HEK293 (cell line): ENCODE data around the gene MXRA5.
"Not testable (repeated sequence)": the region's sequence is repeated elsewhere in the genome, so short reads cannot be mapped to it uniquely, and the experiment has no call there.

Experiments
- CTCF ChIA-PET: fragments of 350-600 bp; formaldehyde crosslinking; extraction: SDS; loops from one replicate; lab custom pipeline; 2021; ENCODE audit warnings: antibody characterized with exemption; lab: Yijun Ruan, JAX
- POLR2A ChIA-PET: fragments of 300-600 bp; formaldehyde crosslinking; extraction: SDS; loops from one replicate; lab custom pipeline; 2020; ENCODE audit warnings: antibody characterized with exemption, inconsistent platforms; lab: Yijun Ruan, JAX
- H3K27ac ChIP-seq: fragments of 200-500 bp; sonication (Bioruptor generic); 2 replicates; pipeline ENCODE4 v1.5.1; 2014; ENCODE audit warnings: low read depth, low read length, control low read depth, inconsistent platforms; ENCODE audit errors: extremely low read depth
- H3K36me3 ChIP-seq, 2 experiments: fragments of 200-500 bp in 1 of 2; sonication (Bioruptor generic) in 1 of 2; 1 replicate in 1 of 2; 2 replicates in 1 of 2; pipeline ENCODE4 v1.5.1; 2014 to 2017; ENCODE audit warnings: inconsistent platforms in 2 of 2, low read length in 2 of 2; ENCODE audit not compliant: control insufficient read depth in 2 of 2, insufficient read depth in 1 of 2
- H3K4me1 ChIP-seq: fragments of 200-500 bp; sonication (Bioruptor generic); 2 replicates; pipeline ENCODE4 v1.5.1; 2014; ENCODE audit warnings: mild to moderate bottlenecking, low read length, inconsistent platforms; ENCODE audit not compliant: control insufficient read depth, insufficient read depth
- H3K4me3 ChIP-seq: 2 replicates; pipeline ENCODE4 v1.5.1; 2011; ENCODE audit warnings: low read depth, mild to moderate bottlenecking, control low read depth, low read length, moderate library complexity
- H3K9me3 ChIP-seq: fragments of 200-500 bp; sonication (Bioruptor generic); 2 replicates; pipeline ENCODE4 v1.5.1; 2014; ENCODE audit warnings: low read depth, low read length, inconsistent platforms; ENCODE audit not compliant: control insufficient read depth, insufficient read depth
- YY1 ChIP-seq: fragments of 450-650 bp; formaldehyde crosslinking; IDR thresholded peaks from 2 replicates; pipeline ENCODE4 v1.5.1; 2018; ENCODE audit warnings: missing biosample characterization, missing genetic modification characterization
- ZFP69B ChIP-seq: fragments of 450-650 bp; formaldehyde crosslinking; IDR thresholded peaks from 2 replicates; pipeline ENCODE4 v1.5.1; 2016; ENCODE audit warnings: missing biosample characterization, missing genetic modification characterization
- ZNF10 ChIP-seq: fragments of 450-650 bp; formaldehyde crosslinking; IDR thresholded peaks from 2 replicates; pipeline ENCODE4 v1.5.1; 2017; ENCODE audit warnings: missing biosample characterization, missing genetic modification characterization
- ZNF155 ChIP-seq: fragments of 450-650 bp; formaldehyde crosslinking; IDR thresholded peaks from 2 replicates; pipeline ENCODE4 v1.5.1; 2016; ENCODE audit warnings: missing biosample characterization, missing genetic modification characterization
- ZNF169 ChIP-seq: fragments of 450-650 bp; formaldehyde crosslinking; IDR thresholded peaks from 2 replicates; pipeline ENCODE4 v1.5.1; 2016; ENCODE audit warnings: missing biosample characterization, missing genetic modification characterization
- ZNF223 ChIP-seq: fragments of 450-650 bp; formaldehyde crosslinking; IDR thresholded peaks from 2 replicates; pipeline ENCODE4 v1.5.1; 2016; ENCODE audit warnings: missing biosample characterization, missing genetic modification characterization
- ZNF416 ChIP-seq: fragments of 450-650 bp; formaldehyde crosslinking; IDR thresholded peaks from 2 replicates; pipeline ENCODE4 v1.5.1; 2016; ENCODE audit warnings: missing biosample characterization, missing genetic modification characterization
- ZNF426 ChIP-seq: fragments of 450-650 bp; formaldehyde crosslinking; IDR thresholded peaks from 2 replicates; pipeline ENCODE4 v1.5.1; 2017; ENCODE audit warnings: missing biosample characterization, missing genetic modification characterization, mild to moderate bottlenecking, inconsistent platforms, moderate library complexity
- ZNF514 ChIP-seq: fragments of 450-650 bp; formaldehyde crosslinking; IDR thresholded peaks from 2 replicates; pipeline ENCODE4 v1.5.1; 2016; ENCODE audit warnings: missing biosample characterization, missing genetic modification characterization
- ZNF518A ChIP-seq: fragments of 450-650 bp; formaldehyde crosslinking; conservative IDR thresholded peaks from 2 replicates; pipeline ENCODE4 v1.5.1; 2016; ENCODE audit warnings: low read depth, missing biosample characterization, missing genetic modification characterization
- ZNF654 ChIP-seq: fragments of 450-650 bp; formaldehyde crosslinking; IDR thresholded peaks from 2 replicates; pipeline ENCODE4 v1.5.1; 2016; ENCODE audit warnings: low read depth, missing biosample characterization, missing genetic modification characterization
- ZNF670 ChIP-seq: fragments of 450-650 bp; formaldehyde crosslinking; IDR thresholded peaks from 2 replicates; pipeline ENCODE4 v1.5.1; 2016; ENCODE audit warnings: missing biosample characterization, missing genetic modification characterization, low read depth
- ZNF701 ChIP-seq: fragments of 450-650 bp; formaldehyde crosslinking; IDR thresholded peaks from 2 replicates; pipeline ENCODE4 v1.5.1; 2016; ENCODE audit warnings: missing biosample characterization, missing genetic modification characterization
- ZNF785 ChIP-seq: fragments of 450-650 bp; formaldehyde crosslinking; IDR thresholded peaks from 2 replicates; pipeline ENCODE4 v1.5.1; 2016; ENCODE audit warnings: missing biosample characterization, missing genetic modification characterization
- ZNF830 ChIP-seq: fragments of 450-650 bp; IDR thresholded peaks from 2 replicates; pipeline ENCODE4 v1.5.0; 2018; ENCODE audit warnings: missing biosample characterization, missing genetic modification characterization, low read depth, mild to moderate bottlenecking, moderate library complexity
- ZSCAN23 ChIP-seq: fragments of 450-650 bp; formaldehyde crosslinking; IDR thresholded peaks from 2 replicates; pipeline ENCODE4 v1.5.1; 2016; ENCODE audit warnings: missing biosample characterization, missing genetic modification characterization
- TF ChIP-seq, protein P1 (sequence below): fragments of 450-650 bp; formaldehyde crosslinking; conservative IDR thresholded peaks from 2 replicates; pipeline ENCODE4 v1.5.1; 2016; ENCODE audit warnings: low read depth, missing biosample characterization, missing genetic modification characterization
- TF ChIP-seq, protein P2 (sequence below): fragments of 450-650 bp; formaldehyde crosslinking; IDR thresholded peaks from 2 replicates; pipeline ENCODE4 v1.5.1; 2016; ENCODE audit warnings: missing biosample characterization, missing genetic modification characterization, borderline replicate concordance

Gene MXRA5

DNA sequence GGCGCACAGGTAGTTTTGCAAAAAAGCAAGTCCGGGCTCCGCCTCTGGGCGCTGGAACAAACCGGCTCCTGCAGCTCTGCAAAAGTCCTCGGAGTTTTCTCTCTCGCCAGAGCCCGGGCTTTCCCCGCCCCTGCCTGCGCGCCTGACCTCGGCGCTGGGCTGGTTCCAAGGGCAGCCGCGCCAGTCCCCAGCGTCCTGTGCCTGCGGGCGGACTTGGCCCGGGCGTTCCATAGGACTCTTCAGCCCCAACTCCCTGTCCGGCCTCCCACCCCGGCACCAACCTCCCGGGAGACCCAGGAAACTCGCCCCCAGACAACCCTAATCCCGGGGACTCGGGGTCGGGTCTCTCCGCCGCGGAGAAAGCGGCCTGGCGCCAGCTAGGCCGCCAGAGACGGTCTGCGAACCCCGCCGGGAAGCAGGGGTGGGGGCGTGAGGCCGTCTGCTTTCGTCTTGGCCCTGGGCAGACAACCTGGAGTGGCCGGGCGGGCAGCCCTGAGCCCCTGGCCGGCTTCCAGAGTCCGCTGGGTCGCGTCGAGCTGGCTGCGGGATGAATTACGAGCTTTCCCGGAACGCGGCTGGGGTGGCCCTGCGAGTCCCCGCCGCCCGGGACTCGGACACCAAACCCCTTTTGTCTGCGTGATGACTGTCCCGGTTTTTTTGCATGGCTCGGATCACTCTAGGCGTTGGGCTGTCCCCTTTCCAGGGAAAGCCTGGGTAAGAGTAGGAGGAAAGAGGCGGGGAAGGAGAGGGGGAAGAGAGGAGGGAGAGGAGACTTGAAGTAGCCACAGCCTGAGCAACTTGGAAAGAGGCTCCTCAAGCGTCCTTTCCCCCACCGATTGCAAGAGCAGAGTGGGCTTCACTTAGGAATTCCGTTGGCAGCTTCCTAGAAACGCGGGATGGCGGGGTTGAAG lies 916 bp downstream of the MXRA5 start:
- Histone ChIP-seq H3K36me3 (no peaks in the 10 kb centered on the region), H3K4me1 (no peaks in the 10 kb centered on the region), H3K4me3 (peak overlapping the region; percentile 35), H3K9me3 (no peaks in the 10 kb centered on the region), H3K27ac (no peak overlapping the region)
- TF ChIP-seq YY1 (tag by site-specific recombination) (no peak), ZNF701 (tag by site-specific recombination) (no peak), ZSCAN23 (tag by site-specific recombination) (no peak), ZNF416 (tag by site-specific recombination) (no peak), ZNF426 (no peak), ZFP69B (tag by site-specific recombination) (no peak), ZNF785 (tag by site-specific recombination) (no peak), ZNF10 (no peak), ZNF830 (no peak), ZNF155 (tag by site-specific recombination) (no peak), ZNF518A (tag by site-specific recombination) (no peak), ZNF670 (no peak), ZNF169 (tag by site-specific recombination) (no peak), ZNF514 (no peak), ZNF654 (tag by site-specific recombination) (no peak), ZNF223 (tag by site-specific recombination) (no peak)
- TF ChIP-seq, protein P1, sequence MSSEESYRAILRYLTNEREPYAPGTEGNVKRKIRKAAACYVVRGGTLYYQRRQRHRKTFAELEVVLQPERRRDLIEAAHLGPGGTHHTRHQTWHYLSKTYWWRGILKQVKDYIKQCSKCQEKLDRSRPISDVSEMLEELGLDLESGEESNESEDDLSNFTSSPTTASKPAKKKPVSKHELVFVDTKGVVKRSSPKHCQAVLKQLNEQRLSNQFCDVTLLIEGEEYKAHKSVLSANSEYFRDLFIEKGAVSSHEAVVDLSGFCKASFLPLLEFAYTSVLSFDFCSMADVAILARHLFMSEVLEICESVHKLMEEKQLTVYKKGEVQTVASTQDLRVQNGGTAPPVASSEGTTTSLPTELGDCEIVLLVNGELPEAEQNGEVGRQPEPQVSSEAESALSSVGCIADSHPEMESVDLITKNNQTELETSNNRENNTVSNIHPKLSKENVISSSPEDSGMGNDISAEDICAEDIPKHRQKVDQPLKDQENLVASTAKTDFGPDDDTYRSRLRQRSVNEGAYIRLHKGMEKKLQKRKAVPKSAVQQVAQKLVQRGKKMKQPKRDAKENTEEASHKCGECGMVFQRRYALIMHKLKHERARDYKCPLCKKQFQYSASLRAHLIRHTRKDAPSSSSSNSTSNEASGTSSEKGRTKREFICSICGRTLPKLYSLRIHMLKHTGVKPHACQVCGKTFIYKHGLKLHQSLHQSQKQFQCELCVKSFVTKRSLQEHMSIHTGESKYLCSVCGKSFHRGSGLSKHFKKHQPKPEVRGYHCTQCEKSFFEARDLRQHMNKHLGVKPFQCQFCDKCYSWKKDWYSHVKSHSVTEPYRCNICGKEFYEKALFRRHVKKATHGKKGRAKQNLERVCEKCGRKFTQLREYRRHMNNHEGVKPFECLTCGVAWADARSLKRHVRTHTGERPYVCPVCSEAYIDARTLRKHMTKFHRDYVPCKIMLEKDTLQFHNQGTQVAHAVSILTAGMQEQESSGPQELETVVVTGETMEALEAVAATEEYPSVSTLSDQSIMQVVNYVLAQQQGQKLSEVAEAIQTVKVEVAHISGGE (tag by site-specific recombination), result no peak
- TF ChIP-seq, protein P2, sequence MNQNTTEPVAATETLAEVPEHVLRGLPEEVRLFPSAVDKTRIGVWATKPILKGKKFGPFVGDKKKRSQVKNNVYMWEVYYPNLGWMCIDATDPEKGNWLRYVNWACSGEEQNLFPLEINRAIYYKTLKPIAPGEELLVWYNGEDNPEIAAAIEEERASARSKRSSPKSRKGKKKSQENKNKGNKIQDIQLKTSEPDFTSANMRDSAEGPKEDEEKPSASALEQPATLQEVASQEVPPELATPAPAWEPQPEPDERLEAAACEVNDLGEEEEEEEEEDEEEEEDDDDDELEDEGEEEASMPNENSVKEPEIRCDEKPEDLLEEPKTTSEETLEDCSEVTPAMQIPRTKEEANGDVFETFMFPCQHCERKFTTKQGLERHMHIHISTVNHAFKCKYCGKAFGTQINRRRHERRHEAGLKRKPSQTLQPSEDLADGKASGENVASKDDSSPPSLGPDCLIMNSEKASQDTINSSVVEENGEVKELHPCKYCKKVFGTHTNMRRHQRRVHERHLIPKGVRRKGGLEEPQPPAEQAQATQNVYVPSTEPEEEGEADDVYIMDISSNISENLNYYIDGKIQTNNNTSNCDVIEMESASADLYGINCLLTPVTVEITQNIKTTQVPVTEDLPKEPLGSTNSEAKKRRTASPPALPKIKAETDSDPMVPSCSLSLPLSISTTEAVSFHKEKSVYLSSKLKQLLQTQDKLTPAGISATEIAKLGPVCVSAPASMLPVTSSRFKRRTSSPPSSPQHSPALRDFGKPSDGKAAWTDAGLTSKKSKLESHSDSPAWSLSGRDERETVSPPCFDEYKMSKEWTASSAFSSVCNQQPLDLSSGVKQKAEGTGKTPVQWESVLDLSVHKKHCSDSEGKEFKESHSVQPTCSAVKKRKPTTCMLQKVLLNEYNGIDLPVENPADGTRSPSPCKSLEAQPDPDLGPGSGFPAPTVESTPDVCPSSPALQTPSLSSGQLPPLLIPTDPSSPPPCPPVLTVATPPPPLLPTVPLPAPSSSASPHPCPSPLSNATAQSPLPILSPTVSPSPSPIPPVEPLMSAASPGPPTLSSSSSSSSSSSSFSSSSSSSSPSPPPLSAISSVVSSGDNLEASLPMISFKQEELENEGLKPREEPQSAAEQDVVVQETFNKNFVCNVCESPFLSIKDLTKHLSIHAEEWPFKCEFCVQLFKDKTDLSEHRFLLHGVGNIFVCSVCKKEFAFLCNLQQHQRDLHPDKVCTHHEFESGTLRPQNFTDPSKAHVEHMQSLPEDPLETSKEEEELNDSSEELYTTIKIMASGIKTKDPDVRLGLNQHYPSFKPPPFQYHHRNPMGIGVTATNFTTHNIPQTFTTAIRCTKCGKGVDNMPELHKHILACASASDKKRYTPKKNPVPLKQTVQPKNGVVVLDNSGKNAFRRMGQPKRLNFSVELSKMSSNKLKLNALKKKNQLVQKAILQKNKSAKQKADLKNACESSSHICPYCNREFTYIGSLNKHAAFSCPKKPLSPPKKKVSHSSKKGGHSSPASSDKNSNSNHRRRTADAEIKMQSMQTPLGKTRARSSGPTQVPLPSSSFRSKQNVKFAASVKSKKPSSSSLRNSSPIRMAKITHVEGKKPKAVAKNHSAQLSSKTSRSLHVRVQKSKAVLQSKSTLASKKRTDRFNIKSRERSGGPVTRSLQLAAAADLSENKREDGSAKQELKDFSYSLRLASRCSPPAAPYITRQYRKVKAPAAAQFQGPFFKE (tag by site-specific recombination), result no peak
- POLR2A ChIA-PET, result interaction anchor here (0.6 kb wide), 1 partner anchor 94 kb away, joined by 3 read pairs; no protein-coding TSS in a partner anchor
- CTCF ChIA-PET, result no interaction called here

DNA sequence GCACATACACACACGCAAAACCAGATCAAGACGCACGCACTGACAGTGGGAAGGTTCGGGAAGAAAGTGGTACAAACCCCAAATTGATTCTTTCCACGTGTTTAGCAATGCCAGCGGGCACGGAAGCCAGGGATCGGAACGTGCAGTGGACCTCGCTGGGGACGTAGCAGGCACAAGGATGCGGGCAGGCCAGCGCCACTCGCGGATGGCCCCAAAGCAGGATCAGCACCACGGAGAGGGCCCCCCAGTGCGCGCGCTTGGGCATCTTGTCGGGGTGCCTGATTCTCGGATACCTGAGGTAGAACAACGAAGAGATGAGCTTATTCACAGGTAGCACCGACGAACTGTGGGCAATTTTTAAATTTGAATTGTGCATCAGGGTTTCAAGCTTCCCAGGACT lies 2.9 kb downstream of the MXRA5 start:
- H3K4me1 ChIP-seq, H3K36me3 ChIP-seq, H3K4me3 ChIP-seq, H3K9me3 ChIP-seq, POLR2A ChIA-PET, H3K27ac ChIP-seq: not testable (repeated sequence)
- CTCF ChIA-PET, result interaction anchor here (0.7 kb wide), 1 partner anchor 8 kb away, joined by 3 read pairs; no protein-coding TSS in a partner anchor
